GM12878 (cell line): Measurements from ENCODE around the gene LIMS1. TPM values are rescaled to one million over a fixed set of nuclear protein-coding genes. Genes with fewer than 3 reads are reported as not detected.

Experiments
- ATAC-seq: fragments of 200-7000 bp; cut with Tn5 transposase; 3 replicates; pipeline ENCODE4 v1.9.1; 2020; ENCODE audit warnings: mild to moderate bottlenecking, moderate library complexity
- BruUV-seq: library from RNA; stranded (reverse); fragments of 400-500 nt; replicated peaks from 2 replicates; lab custom pipeline; 2021; lab: Mats Ljungman, UMichigan
- CTCF ChIA-PET: fragments of 300-600 bp; sonication (Branson Sonifier 250); formaldehyde crosslinking; extraction: SDS; loops from one replicate; lab custom pipeline; 2021; ENCODE audit warnings: inconsistent platforms; lab: Yijun Ruan, JAX
- POLR2A ChIA-PET: fragments of 350-600 bp; formaldehyde crosslinking; extraction: SDS; loops from one replicate; lab custom pipeline; 2021; ENCODE audit warnings: inconsistent platforms; lab: Charles Lee
- RAD21 ChIA-PET: fragments of 300-600 bp; sonication (Branson Sonifier 250); formaldehyde crosslinking; loops from one replicate; lab custom pipeline; 2023; ENCODE audit warnings: antibody characterized with exemption; ENCODE audit not compliant: unreplicated experiment; lab: Charles Lee
- SMC1A ChIA-PET: fragments of 300-600 bp; sonication (Branson Sonifier 250); formaldehyde crosslinking; loops from one replicate; lab custom pipeline; 2023; ENCODE audit not compliant: unreplicated experiment, uncharacterized antibody; lab: Charles Lee
- DNase-seq: peaks from one replicate; pipeline ENCODE4 v3.0.0-alpha.2; 2011; ENCODE audit warnings: low read depth, low spot score
- FAIRE-seq: peaks from 3 replicates; lab custom pipeline; 2011; peaks lifted over from hg19 to GRCh38; lab: Jason Lieb, UNC
- H2AFZ ChIP-seq: 2 replicates; pipeline ENCODE4 v1.6.0; 2011; ENCODE audit warnings: low read depth, low read length, control low read depth; ENCODE audit not compliant: control insufficient read depth
- H3K27ac ChIP-seq: 2 replicates; pipeline ENCODE4 v1.5.1; 2011; ENCODE audit warnings: control low read depth; ENCODE audit not compliant: control insufficient read depth, insufficient read depth
- H3K27me3 ChIP-seq, 2 experiments: replicated peaks in 1 of 2; 2 replicates each; pipeline versions ENCODE4 v1.6.0 to v1.6.1; 2011; ENCODE audit warnings: low read length in 1 of 2; ENCODE audit not compliant: control insufficient read depth in 2 of 2, insufficient read depth in 2 of 2
- H3K36me3 ChIP-seq, 2 experiments: 2 replicates each; pipeline ENCODE4 v1.5.1; 2011; ENCODE audit warnings: low read length in 1 of 2; ENCODE audit not compliant: control insufficient read depth in 2 of 2, insufficient read depth in 2 of 2
- H3K4me1 ChIP-seq: 2 replicates; pipeline ENCODE4 v1.6.1; 2011; ENCODE audit warnings: mild to moderate bottlenecking, low read length, moderate library complexity, mixed read lengths; ENCODE audit not compliant: control insufficient read depth, insufficient read depth
- H3K4me2 ChIP-seq: 2 replicates; pipeline ENCODE4 v1.6.0; 2011; ENCODE audit warnings: control low read depth; ENCODE audit not compliant: control insufficient read depth, insufficient read depth
- H3K4me3 ChIP-seq: fragments of 200-600 bp; sonication (generic); 2 replicates; pipeline ENCODE4 v1.5.1; 2016
- H3K79me2 ChIP-seq: 2 replicates; pipeline ENCODE4 v1.6.0; 2011; ENCODE audit warnings: low read length; ENCODE audit not compliant: control insufficient read depth, insufficient read depth
- H3K9ac ChIP-seq: 2 replicates; pipeline ENCODE4 v1.8.0; 2011; ENCODE audit warnings: low read length, control low read depth, mixed read lengths; ENCODE audit not compliant: control insufficient read depth, insufficient read depth
- H3K9me3 ChIP-seq: replicated peaks from 3 replicates; pipeline ENCODE4 v1.5.1; 2011; ENCODE audit warnings: mild to moderate bottlenecking, low read length; ENCODE audit not compliant: control insufficient read depth, insufficient read depth
- H4K20me1 ChIP-seq: 2 replicates; pipeline ENCODE4 v1.6.0; 2011; ENCODE audit not compliant: control insufficient read depth, insufficient read depth
- ZNF207 ChIP-seq: fragments of 450-650 bp; IDR thresholded peaks from 2 replicates; pipeline ENCODE4 v1.6.1; 2014; ENCODE audit warnings: antibody characterized with exemption, mild to moderate bottlenecking, borderline replicate concordance
- WGBS: methylation state at CpG from one replicate; pipeline ENCODE4 v1.1.6; 2016; ENCODE audit warnings: low lambda C conversion rate; ENCODE audit not compliant: insufficient replicate concordance, insufficient coverage; ENCODE audit errors: missing lambda C conversion rate; 5-methylcytosine and 5-hydroxymethylcytosine counted together
- in situ Hi-C: fragments of 300-500 bp; cut with MboI; formaldehyde crosslinking; loops from 9 replicates; pipeline ENCODE4 v1.14.3; 2018; ENCODE audit warnings: mixed read lengths
- intact Hi-C: fragments of 100-400 bp; cut with micrococcal nuclease; formaldehyde crosslinking; loops from one replicate; pipeline ENCODE4 v1.14.2; 2022; ENCODE audit not compliant: unreplicated experiment
- polyA plus RNA-seq, 11 experiments: library from polyadenylated mRNA; depleted of rRNA in 4 of 11; unstranded in 6 of 11; stranded (reverse) in 5 of 11; fragments of >200 nt; fragmentation: Nextera tagmentation in 4 of 11; fragmentation: Illumina TruSeq in 1 of 11; extraction: Ambion mirVana in 4 of 11; extraction: Trizol in 1 of 11; gene quantifications; 1 replicate in 1 of 11; 2 replicates in 10 of 11; pipeline versions ENCODE4 v1.2.1 to v1.2.3, GENCODE V29; 2011 to 2016; ENCODE audit warnings: inconsistent platforms in 2 of 11, missing spikeins in 2 of 11, low read depth in 1 of 11
- total RNA-seq, 4 experiments: library from RNA; depleted of rRNA in 3 of 4; stranded (reverse); fragments of >200 nt in 3 of 4; fragmentation: Illumina TruSeq in 1 of 4; extraction: Trizol in 1 of 4; gene quantifications; 2 replicates each; pipeline versions ENCODE4 v1.2.1 to v1.2.3, GENCODE V29; 2013 to 2021
- TF ChIP-seq, protein P1 (sequence below): fragments of 450-650 bp; IDR thresholded peaks from 2 replicates; pipeline ENCODE4 v1.6.1; 2016; ENCODE audit warnings: mild to moderate bottlenecking
- TF ChIP-seq, protein P2 (sequence below), 3 experiments: IDR thresholded peaks in 2 of 3; conservative IDR thresholded peaks in 1 of 3; 2 replicates each; pipeline ENCODE4 v1.5.1; 2011; ENCODE audit warnings: low read depth in 3 of 3, low read length in 3 of 3, mild to moderate bottlenecking in 3 of 3, control low read depth in 2 of 3, moderate library complexity in 2 of 3, inconsistent platforms in 1 of 3, mixed read lengths in 1 of 3; ENCODE audit not compliant: control insufficient read depth in 2 of 3, insufficient read depth in 1 of 3; ENCODE audit errors: extremely low read depth in 1 of 3

LIMS1 gene
- total and polyA plus RNA-seq, 10 of the 15 experiments (the other 5 are each of a cell fraction or from before 2014, with no cell fraction given) = 15.7 to 98.1 (median 43.9) TPM

GRCh38 chr2:108630567-108631405 lies 96.5 kb downstream of the LIMS1 start:
- peaks cover 8% of the 10 kb centered on the region for H4K20me1 ChIP-seq
- H3K4me1 ChIP-seq = peaks cover 41% of the 10 kb centered on the region
- CTCF ChIA-PET = interaction anchor here (0.7 to 11.3 kb wide), 6 partner anchors 8 to 56 kb away, joined by 3 to 441 read pairs (median 3); no protein-coding TSS in a partner anchor
- FAIRE-seq = no peak
- in situ Hi-C loops = no loop called here
- H3K9me3 ChIP-seq = no peaks in the 10 kb centered on the region
- no peak for TF ChIP-seq ZNF207
- TF ChIP-seq, protein P1, sequence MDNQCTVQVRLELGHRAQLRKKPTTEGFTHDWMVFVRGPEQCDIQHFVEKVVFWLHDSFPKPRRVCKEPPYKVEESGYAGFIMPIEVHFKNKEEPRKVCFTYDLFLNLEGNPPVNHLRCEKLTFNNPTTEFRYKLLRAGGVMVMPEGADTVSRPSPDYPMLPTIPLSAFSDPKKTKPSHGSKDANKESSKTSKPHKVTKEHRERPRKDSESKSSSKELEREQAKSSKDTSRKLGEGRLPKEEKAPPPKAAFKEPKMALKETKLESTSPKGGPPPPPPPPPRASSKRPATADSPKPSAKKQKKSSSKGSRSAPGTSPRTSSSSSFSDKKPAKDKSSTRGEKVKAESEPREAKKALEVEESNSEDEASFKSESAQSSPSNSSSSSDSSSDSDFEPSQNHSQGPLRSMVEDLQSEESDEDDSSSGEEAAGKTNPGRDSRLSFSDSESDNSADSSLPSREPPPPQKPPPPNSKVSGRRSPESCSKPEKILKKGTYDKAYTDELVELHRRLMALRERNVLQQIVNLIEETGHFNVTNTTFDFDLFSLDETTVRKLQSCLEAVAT = peak; percentile 76; the same call in 1 of the 2 replicates
- TF ChIP-seq, protein P2, sequence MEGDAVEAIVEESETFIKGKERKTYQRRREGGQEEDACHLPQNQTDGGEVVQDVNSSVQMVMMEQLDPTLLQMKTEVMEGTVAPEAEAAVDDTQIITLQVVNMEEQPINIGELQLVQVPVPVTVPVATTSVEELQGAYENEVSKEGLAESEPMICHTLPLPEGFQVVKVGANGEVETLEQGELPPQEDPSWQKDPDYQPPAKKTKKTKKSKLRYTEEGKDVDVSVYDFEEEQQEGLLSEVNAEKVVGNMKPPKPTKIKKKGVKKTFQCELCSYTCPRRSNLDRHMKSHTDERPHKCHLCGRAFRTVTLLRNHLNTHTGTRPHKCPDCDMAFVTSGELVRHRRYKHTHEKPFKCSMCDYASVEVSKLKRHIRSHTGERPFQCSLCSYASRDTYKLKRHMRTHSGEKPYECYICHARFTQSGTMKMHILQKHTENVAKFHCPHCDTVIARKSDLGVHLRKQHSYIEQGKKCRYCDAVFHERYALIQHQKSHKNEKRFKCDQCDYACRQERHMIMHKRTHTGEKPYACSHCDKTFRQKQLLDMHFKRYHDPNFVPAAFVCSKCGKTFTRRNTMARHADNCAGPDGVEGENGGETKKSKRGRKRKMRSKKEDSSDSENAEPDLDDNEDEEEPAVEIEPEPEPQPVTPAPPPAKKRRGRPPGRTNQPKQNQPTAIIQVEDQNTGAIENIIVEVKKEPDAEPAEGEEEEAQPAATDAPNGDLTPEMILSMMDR (IDR thresholded peaks at IDR 0.05 in 2 of 3, conservative IDR thresholded peaks at IDR 0.05 in 1 of 3; ENCODE audit: control insufficient read depth in 2 of 3, extremely low read depth in 1 of 3, insufficient read depth in 1 of 3, low read depth in 3 of 3, low read length in 3 of 3) = no peak
- TF ChIP-seq, all 136 proteins: peak for 1
- no peak overlapping the region for H3K4me3 ChIP-seq
- no peak overlapping the region for H3K4me2 ChIP-seq
- H3K36me3 ChIP-seq = 0 out of 4 replicates have a peak, but pooled peaks cover 0 to 2% of the 10 kb centered on the region in 2 experiments
- intact Hi-C loops = loop anchor here (1.0 kb wide), 1 partner anchor 18 kb away; no protein-coding TSS in a partner anchor
- DNase-seq = no peak
- ChIA-PET SMC1A (interaction anchor here (1.1 to 23.9 kb wide), 9 partner anchors 9 to 95 kb away, joined by 3 to 800 read pairs (median 4); no protein-coding TSS in a partner anchor), POLR2A (interaction anchor here (1.1 to 4.0 kb wide), 6 partner anchors 10 to 25 kb away, joined by 3 to 40 read pairs (median 6); no protein-coding TSS in a partner anchor), RAD21 (interaction anchor here (1.1 to 13.6 kb wide), 3 partner anchors 9 to 233 kb away, joined by 3 to 441 read pairs (median 52); no protein-coding TSS in a partner anchor)
- H3K9ac ChIP-seq = no peak overlapping the region
- no peaks in the 10 kb centered on the region for H3K27me3 ChIP-seq
- no peak overlapping the region for H2AFZ ChIP-seq
- H3K79me2 ChIP-seq = peaks cover 11% of the 10 kb centered on the region
- BruUV-seq = no TSS peak
- 96% methylated on average over 5 of the region's 5 CpGs for WGBS
- peak; percentile 6; the same call in 1 of the 3 replicates for ATAC-seq
- no peak overlapping the region for H3K27ac ChIP-seq
